HG03575 (cell line): ENCODE measurements around the gene ZC3H7A.

Experiments used
- ATAC-seq: cut with Tn5 transposase; IDR thresholded peaks from one replicate; pipeline ENCODE4 v1.9.1; 2021; ENCODE audit not compliant: unreplicated experiment, insufficient number of reproducible peaks, low FRiP score; ENCODE audit errors: extremely low read depth

ZC3H7A gene

GRCh38 chr16:11716336-11716735 is 80.7 kb downstream of the ZC3H7A start:
- no peak for ATAC-seq

- no peak for ATAC-seq
Measured at GRCh38 chr16:11715246-11715947, 81.7 kb downstream of the ZC3H7A start.

- no peak for ATAC-seq
Measured at GRCh38 chr16:11712122-11712521, 84.9 kb downstream of the ZC3H7A start.

- ATAC-seq, result no peak
Measured at GRCh38 chr16:11711662-11712061, 85.4 kb downstream of the ZC3H7A start.

GRCh38 chr16:11708421-11708820 is 88.6 kb downstream of the ZC3H7A start:
- ATAC-seq, result no peak

GRCh38 chr16:11707679-11708197 is 89.3 kb downstream of the ZC3H7A start:
- ATAC-seq, result no peak

- no peak for ATAC-seq
Measured at GRCh38 chr16:11706180-11706742, 90.8 kb downstream of the ZC3H7A start.

GRCh38 chr16:11705311-11706025 is 91.6 kb downstream of the ZC3H7A start:
- no peak for ATAC-seq
